Peyer's patch (tissue), 4 donors: ENCODE results near the gene PBX2.
"Not testable (repeated sequence)": the region's sequence is repeated elsewhere in the genome, so short reads cannot be mapped to it uniquely, and the experiment has no call there.

Experiments used
- POLR2A ChIP-seq, 2 donors: fragments of 450-650 bp; IDR thresholded peaks; one replicate each; pipeline ENCODE4 v1.5.1; 2017; ENCODE audit warnings: antibody characterized with exemption in 2 of 2, mild to moderate bottlenecking in 2 of 2, moderate library complexity in 2 of 2
- TF ChIP-seq, protein P1 (sequence below), 6 experiments: fragments of 450-650 bp in 4 of 6; fragments of 200-600 bp in 2 of 6; sonication (generic) in 1 of 6; IDR thresholded peaks; one replicate each; pipeline ENCODE4 v1.5.1; 2017 to 2019; ENCODE audit warnings: antibody characterized with exemption in 6 of 6, mild to moderate bottlenecking in 3 of 6, moderate library complexity in 1 of 6

DNA sequence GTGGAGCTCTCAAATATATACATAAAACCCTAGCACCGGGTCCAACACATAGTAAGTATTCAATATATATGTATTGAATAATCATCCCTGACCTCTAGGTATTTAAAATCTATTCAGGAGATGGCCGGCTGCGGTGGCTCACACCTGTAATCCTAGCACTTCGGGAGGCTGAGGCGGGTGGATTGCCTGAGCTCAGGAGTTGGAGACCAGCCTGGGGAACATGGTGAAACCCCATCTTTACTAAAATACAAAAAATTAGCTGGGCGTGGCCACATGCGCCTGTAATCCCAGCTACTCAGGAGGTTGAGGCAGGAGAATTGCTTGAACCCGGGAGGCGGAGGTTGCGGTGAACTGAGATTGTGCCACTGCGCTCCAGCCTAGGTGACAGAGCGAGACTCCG, 3.1 kb upstream of the PBX2 start:
- not testable (repeated sequence) for TF ChIP-seq POLR2A (IDR thresholded peaks at IDR 0.05)
- TF ChIP-seq, protein P1, sequence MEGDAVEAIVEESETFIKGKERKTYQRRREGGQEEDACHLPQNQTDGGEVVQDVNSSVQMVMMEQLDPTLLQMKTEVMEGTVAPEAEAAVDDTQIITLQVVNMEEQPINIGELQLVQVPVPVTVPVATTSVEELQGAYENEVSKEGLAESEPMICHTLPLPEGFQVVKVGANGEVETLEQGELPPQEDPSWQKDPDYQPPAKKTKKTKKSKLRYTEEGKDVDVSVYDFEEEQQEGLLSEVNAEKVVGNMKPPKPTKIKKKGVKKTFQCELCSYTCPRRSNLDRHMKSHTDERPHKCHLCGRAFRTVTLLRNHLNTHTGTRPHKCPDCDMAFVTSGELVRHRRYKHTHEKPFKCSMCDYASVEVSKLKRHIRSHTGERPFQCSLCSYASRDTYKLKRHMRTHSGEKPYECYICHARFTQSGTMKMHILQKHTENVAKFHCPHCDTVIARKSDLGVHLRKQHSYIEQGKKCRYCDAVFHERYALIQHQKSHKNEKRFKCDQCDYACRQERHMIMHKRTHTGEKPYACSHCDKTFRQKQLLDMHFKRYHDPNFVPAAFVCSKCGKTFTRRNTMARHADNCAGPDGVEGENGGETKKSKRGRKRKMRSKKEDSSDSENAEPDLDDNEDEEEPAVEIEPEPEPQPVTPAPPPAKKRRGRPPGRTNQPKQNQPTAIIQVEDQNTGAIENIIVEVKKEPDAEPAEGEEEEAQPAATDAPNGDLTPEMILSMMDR (IDR thresholded peaks at IDR 0.05) = not testable (repeated sequence)
